ENCODE measurements around the gene IL4I1. TPM values are rescaled to one million over a fixed set of nuclear protein-coding genes. Genes with fewer than 3 reads are reported as not detected.
A peak's percentile ranks its signal among the peaks of the same experiment; 100 is the strongest.
"Not testable (repeated sequence)": the region's sequence is repeated elsewhere in the genome, so short reads cannot be mapped to it uniquely, and the experiment has no call there.

Gene IL4I1
- total RNA-seq, 2 donors from 2014 or later = 0.34 to 0.38 TPM

GRCh38 chr19:49926515-49926914, 29.8 kb upstream of the IL4I1 start:
- DNase-seq = no peak
- intact Hi-C loops (cut with DNase I) = no loop called here
- ATAC-seq = no peak

GRCh38 chr19:49925486-49925885, 28.8 kb upstream of the IL4I1 start:
- no peak for DNase-seq
- no peak for ATAC-seq
- intact Hi-C loops (cut with DNase I) = no loop called here

- intact Hi-C loops (cut with DNase I); DNase-seq; ATAC-seq: not testable (repeated sequence)
These were observed 28.2 kb upstream of the IL4I1 start for GRCh38 chr19:49924881-49925210.

DNA sequence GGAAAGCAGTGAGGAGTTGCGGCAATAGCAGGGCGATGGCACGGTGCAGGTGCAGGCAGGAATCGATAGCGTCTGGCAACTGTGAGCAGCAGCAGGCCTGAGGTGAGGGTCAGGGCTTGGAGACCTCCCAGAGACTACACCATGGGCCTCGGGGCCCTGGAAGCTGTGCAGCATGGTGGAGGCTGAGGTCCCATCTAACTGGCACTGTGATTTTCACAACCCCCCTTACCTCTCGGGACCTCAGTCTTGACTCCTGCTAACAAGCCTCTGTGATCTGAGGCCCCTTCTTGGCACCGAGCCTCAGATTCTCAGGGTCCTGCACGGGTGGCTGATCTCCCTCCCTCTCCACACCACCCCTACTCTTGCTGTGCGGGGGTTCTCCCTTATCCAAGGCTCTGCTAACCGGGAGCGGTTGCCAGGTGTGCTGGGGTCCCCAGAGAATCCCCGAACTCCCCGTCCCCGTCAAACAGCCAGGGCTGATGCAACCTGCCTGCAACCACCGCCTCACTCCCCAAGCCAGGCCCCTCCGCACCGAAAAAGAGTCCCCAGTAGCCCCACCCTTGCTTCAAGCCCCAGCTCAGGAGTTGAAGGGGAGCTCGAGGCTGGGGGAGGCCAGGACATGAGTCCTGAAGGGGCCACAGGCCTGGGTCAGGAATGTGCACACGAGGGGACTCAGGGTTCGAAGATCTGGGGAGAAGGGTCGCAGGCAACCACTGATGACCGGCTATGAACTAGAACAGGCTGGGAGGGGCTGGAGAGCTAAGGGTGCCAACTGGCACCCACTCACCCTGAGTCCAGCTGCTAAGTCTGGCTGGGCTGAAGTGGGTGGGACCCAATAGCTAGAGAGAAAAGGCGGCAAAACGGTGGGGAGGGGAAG, 27.6 kb upstream of the IL4I1 start:
- DNase-seq (no peak), ATAC-seq (no peak)
- intact Hi-C loops (cut with DNase I) = no loop called here

GRCh38 chr19:49923055-49924003, 26.6 kb upstream of the IL4I1 start:
- intact Hi-C loops (cut with DNase I) = no loop called here
- ATAC-seq = no peak
- no peak for DNase-seq

- no peak for DNase-seq
- peak in 1 of 2 donors; percentile 7 for ATAC-seq
- intact Hi-C loops (cut with DNase I) = no loop called here
These were observed 25.4 kb upstream of the IL4I1 start for GRCh38 chr19:49921871-49922795.

DNA sequence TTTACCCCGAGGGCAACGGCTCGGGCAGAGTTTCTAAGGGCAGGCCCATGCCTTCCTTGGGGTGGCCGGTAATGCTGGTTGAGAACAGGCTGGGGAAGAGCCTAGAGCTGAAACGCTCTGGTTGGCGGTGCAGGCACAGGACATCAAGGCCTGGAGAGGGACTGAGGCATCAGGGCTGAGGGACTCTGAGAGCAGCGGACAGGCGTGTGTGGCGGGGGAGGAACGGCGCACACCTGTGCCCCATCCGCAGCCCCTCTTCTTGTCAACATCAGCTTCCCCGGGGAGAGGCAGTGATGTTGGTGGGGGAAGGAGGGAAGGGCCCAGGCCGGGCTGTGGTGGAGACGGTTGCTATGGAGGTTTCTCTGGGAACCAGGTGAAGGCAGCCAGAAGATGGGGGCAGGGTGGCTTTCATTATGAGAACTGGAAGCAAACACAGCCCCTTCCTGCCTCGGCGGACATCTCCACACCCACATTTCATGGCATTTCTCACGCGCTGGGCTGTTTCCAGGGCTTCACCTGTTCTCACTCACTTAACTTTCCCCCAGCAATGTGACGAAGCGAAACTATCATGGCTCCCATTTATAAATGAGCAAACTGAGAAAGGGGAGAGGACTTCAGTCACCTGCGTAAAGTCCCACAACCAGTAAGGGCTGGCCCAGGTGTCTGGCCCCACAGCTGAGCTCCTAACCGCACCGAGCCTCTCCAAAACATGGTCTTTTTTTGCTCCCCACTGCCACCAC, 24.1 kb upstream of the IL4I1 start:
- DNase-seq (no peak), ATAC-seq (no peak)
- intact Hi-C loops (cut with DNase I) = no loop called here

- DNase-seq = no peak
- ATAC-seq = no peak
- intact Hi-C loops (cut with DNase I) = no loop called here
These were observed 21.4 kb upstream of the IL4I1 start for GRCh38 chr19:49918089-49918488.

- ATAC-seq (peak in 1 of 2 donors; percentile 45), DNase-seq (no peak)
- intact Hi-C loops (cut with DNase I) = no loop called here
These were observed 20.4 kb upstream of the IL4I1 start for GRCh38 chr19:49916839-49917733.

DNA sequence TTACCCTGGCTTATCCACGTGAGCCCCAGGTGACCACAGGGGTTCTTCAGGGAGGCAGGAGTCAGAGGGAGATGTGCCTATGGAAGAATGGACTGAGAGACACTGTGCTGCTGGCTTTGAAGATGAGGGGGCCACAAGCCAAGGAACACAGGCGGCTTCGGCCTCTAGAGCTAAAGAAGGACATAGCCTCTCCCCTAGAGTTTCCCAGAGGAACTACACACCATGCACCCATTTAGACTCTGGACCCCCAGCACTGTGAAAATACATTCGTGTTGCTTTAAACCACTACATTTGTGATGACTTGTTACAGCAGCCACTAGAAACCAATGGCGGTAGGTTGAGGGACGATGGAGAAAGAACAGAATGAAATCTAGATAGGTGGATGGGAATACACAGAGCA, 18.6 kb upstream of the IL4I1 start:
- intact Hi-C loops (cut with DNase I) = no loop called here
- DNase-seq = no peak
- ATAC-seq = no peak

DNA sequence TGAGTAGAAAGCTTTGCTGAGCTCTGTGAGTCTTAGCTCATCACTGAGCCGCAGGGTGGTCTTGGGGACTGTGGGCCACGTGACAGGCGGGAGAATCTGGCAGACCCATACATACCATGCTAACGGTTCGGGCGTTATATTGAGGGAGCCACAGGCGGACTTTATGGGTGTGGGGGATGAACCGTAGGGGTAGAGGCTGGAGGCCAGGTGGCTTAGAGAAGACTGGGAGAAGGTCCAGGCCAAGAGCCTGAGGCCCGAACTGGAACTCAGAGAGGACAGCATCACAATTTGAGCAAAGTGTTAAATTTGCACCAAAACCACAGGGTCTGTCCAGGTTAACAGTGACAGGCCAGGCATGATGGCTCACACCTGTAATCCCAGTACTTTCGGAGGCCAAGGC, 17.0 kb upstream of the IL4I1 start:
- DNase-seq (no peak), ATAC-seq (no peak)
- intact Hi-C loops (cut with DNase I) = no loop called here

GRCh38 chr19:49912965-49913685, 16.4 kb upstream of the IL4I1 start:
- DNase-seq (no peak), ATAC-seq (no peak)
- intact Hi-C loops (cut with DNase I) = no loop called here

GRCh38 chr19:49911381-49912145, 14.9 kb upstream of the IL4I1 start:
- ATAC-seq = peak; percentile 41 to 45
- intact Hi-C loops (cut with DNase I) = no loop called here
- DNase-seq = no peak

- no peak for DNase-seq
- intact Hi-C loops (cut with DNase I) = no loop called here
- no peak for ATAC-seq
These were observed 13.5 kb upstream of the IL4I1 start for GRCh38 chr19:49910179-49910578.

DNA sequence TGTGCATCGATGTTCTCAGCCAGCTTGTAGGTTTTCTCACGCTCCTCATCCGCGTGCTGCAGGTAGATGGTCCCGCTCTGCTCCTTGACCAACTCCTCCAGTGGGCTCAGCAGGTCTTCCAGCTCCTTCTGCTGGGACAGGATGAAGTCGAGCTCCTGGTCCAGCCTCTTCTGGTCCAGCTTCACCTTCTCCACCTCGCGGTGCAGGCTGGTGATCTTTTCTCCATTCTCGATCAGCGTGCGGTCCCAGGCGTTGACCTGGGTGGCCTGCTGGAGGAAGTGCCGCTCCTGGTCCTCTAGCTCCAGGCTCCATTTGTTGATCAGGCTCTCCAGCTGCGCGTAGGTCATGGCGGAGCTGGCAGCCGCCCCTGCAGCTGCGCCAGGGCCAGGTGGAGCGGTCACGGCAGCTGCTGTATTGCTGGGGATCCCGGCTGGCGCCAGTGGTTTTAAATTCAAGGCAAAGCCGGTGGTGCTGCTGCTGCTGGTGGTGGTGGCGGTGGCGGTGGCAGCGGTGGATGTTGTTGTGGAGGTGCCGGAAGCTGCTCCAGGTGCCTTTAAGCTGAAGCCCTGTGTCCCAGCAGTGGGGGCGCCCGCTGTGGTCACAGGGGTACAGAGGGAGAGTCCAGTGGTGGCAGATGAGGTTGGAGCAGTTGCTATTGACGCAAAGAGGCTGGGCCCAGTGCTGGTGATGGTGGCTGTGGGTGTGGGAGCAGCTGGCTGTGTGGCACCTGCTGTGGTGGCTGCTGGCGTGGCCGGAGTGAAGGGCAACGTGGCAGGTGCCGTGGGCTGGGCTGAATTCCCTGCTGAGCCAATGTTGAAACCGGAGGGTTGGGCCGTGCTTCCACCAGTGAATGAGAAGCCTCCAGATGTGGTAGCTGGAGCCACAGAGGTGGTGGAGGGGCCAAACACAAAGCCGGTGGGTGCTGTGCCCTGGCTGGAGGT, 12.1 kb upstream of the IL4I1 start:
- DNase-seq (no peak), ATAC-seq (no peak)
- intact Hi-C loops (cut with DNase I) = no loop called here

All from left cardiac atrium (tissue), 4 donors.